GM12878 (cell line): Measurements from ENCODE around the gene TSPAN12. TPM values are rescaled to one million over a fixed set of nuclear protein-coding genes. Genes with fewer than 3 reads are reported as not detected.

Experiments
- ATAC-seq: fragments of 200-7000 bp; cut with Tn5 transposase; 3 replicates; pipeline ENCODE4 v1.9.1; 2020; ENCODE audit warnings: mild to moderate bottlenecking, moderate library complexity
- BruUV-seq: library from RNA; stranded (reverse); fragments of 400-500 nt; replicated peaks from 2 replicates; lab custom pipeline; 2021; lab: Mats Ljungman, UMichigan
- CTCF ChIA-PET: fragments of 300-600 bp; sonication (Branson Sonifier 250); formaldehyde crosslinking; extraction: SDS; loops from one replicate; lab custom pipeline; 2021; ENCODE audit warnings: inconsistent platforms; lab: Yijun Ruan, JAX
- POLR2A ChIA-PET: fragments of 350-600 bp; formaldehyde crosslinking; extraction: SDS; loops from one replicate; lab custom pipeline; 2021; ENCODE audit warnings: inconsistent platforms; lab: Charles Lee
- RAD21 ChIA-PET: fragments of 300-600 bp; sonication (Branson Sonifier 250); formaldehyde crosslinking; loops from one replicate; lab custom pipeline; 2023; ENCODE audit warnings: antibody characterized with exemption; ENCODE audit not compliant: unreplicated experiment; lab: Charles Lee
- SMC1A ChIA-PET: fragments of 300-600 bp; sonication (Branson Sonifier 250); formaldehyde crosslinking; loops from one replicate; lab custom pipeline; 2023; ENCODE audit not compliant: unreplicated experiment, uncharacterized antibody; lab: Charles Lee
- DNase-seq: peaks from one replicate; pipeline ENCODE4 v3.0.0-alpha.2; 2011; ENCODE audit warnings: low read depth, low spot score
- FAIRE-seq: peaks from 3 replicates; lab custom pipeline; 2011; peaks lifted over from hg19 to GRCh38; lab: Jason Lieb, UNC
- H2AFZ ChIP-seq: 2 replicates; pipeline ENCODE4 v1.6.0; 2011; ENCODE audit warnings: low read depth, low read length, control low read depth; ENCODE audit not compliant: control insufficient read depth
- H3K27ac ChIP-seq: 2 replicates; pipeline ENCODE4 v1.5.1; 2011; ENCODE audit warnings: control low read depth; ENCODE audit not compliant: control insufficient read depth, insufficient read depth
- H3K27me3 ChIP-seq, 2 experiments: replicated peaks in 1 of 2; 2 replicates each; pipeline versions ENCODE4 v1.6.0 to v1.6.1; 2011; ENCODE audit warnings: low read length in 1 of 2; ENCODE audit not compliant: control insufficient read depth in 2 of 2, insufficient read depth in 2 of 2
- H3K36me3 ChIP-seq, 2 experiments: 2 replicates each; pipeline ENCODE4 v1.5.1; 2011; ENCODE audit warnings: low read length in 1 of 2; ENCODE audit not compliant: control insufficient read depth in 2 of 2, insufficient read depth in 2 of 2
- H3K4me1 ChIP-seq: 2 replicates; pipeline ENCODE4 v1.6.1; 2011; ENCODE audit warnings: mild to moderate bottlenecking, low read length, moderate library complexity, mixed read lengths; ENCODE audit not compliant: control insufficient read depth, insufficient read depth
- H3K4me2 ChIP-seq: 2 replicates; pipeline ENCODE4 v1.6.0; 2011; ENCODE audit warnings: control low read depth; ENCODE audit not compliant: control insufficient read depth, insufficient read depth
- H3K4me3 ChIP-seq: fragments of 200-600 bp; sonication (generic); 2 replicates; pipeline ENCODE4 v1.5.1; 2016
- H3K79me2 ChIP-seq: 2 replicates; pipeline ENCODE4 v1.6.0; 2011; ENCODE audit warnings: low read length; ENCODE audit not compliant: control insufficient read depth, insufficient read depth
- H3K9ac ChIP-seq: 2 replicates; pipeline ENCODE4 v1.8.0; 2011; ENCODE audit warnings: low read length, control low read depth, mixed read lengths; ENCODE audit not compliant: control insufficient read depth, insufficient read depth
- H3K9me3 ChIP-seq: replicated peaks from 3 replicates; pipeline ENCODE4 v1.5.1; 2011; ENCODE audit warnings: mild to moderate bottlenecking, low read length; ENCODE audit not compliant: control insufficient read depth, insufficient read depth
- H4K20me1 ChIP-seq: 2 replicates; pipeline ENCODE4 v1.6.0; 2011; ENCODE audit not compliant: control insufficient read depth, insufficient read depth
- BACH1 ChIP-seq: fragments of 450-650 bp; IDR thresholded peaks from 2 replicates; pipeline ENCODE4 v1.6.1; 2017; ENCODE audit warnings: mild to moderate bottlenecking, borderline replicate concordance
- CBX3 ChIP-seq: fragments of 200-600 bp; sonication (generic); IDR thresholded peaks from 2 replicates; pipeline ENCODE4 v1.6.1; 2016; ENCODE audit warnings: low read depth, borderline replicate concordance
- CHD1 ChIP-seq: IDR thresholded peaks from 2 replicates; pipeline ENCODE4 v1.6.1; 2012; ENCODE audit warnings: low read depth, low read length, improper control_type of control experiment
- HDAC6 ChIP-seq: fragments of 200-600 bp; sonication (generic); IDR thresholded peaks from one replicate; pipeline ENCODE4 v1.8.0; 2017; ENCODE audit warnings: antibody characterized with exemption; ENCODE audit not compliant: unreplicated experiment
- HDGF ChIP-seq: fragments of 450-650 bp; IDR thresholded peaks from 2 replicates; pipeline ENCODE4 v1.6.1; 2016; ENCODE audit warnings: antibody characterized with exemption
- IRF5 ChIP-seq: fragments of 450-650 bp; IDR thresholded peaks from 2 replicates; pipeline ENCODE4 v1.6.1; 2017; ENCODE audit warnings: borderline replicate concordance
- MAX ChIP-seq: IDR thresholded peaks from 2 replicates; pipeline ENCODE4 v1.6.1; 2012; ENCODE audit warnings: low read depth, low read length, improper control_type of control experiment
- MEF2B ChIP-seq: fragments of 450-650 bp; IDR thresholded peaks from 2 replicates; pipeline ENCODE4 v1.6.1; 2018; ENCODE audit warnings: mild to moderate bottlenecking, moderate library complexity; ENCODE audit not compliant: partially characterized antibody, poor library complexity, severe bottlenecking
- NFYA ChIP-seq: IDR thresholded peaks from 2 replicates; pipeline ENCODE4 v1.6.1; 2011; ENCODE audit warnings: low read depth, mild to moderate bottlenecking, low read length, improper control_type of control experiment, borderline replicate concordance
- NFYB ChIP-seq: IDR thresholded peaks from 2 replicates; pipeline ENCODE4 v1.6.1; 2011; ENCODE audit warnings: low read depth, mild to moderate bottlenecking, low read length, improper control_type of control experiment, moderate library complexity; ENCODE audit not compliant: insufficient read depth
- SIN3A ChIP-seq: IDR thresholded peaks from 2 replicates; pipeline ENCODE4 v1.6.1; 2012; ENCODE audit warnings: low read depth, low read length, improper control_type of control experiment
- SPI1 ChIP-seq: IDR thresholded peaks from 2 replicates; pipeline ENCODE4 v1.6.1; 2011; ENCODE audit warnings: low read depth, mild to moderate bottlenecking, low read length, moderate library complexity, borderline replicate concordance; ENCODE audit not compliant: insufficient read depth
- ZNF274 ChIP-seq: IDR thresholded peaks from one replicate; pipeline ENCODE4 v1.8.0; 2011; ENCODE audit not compliant: insufficient read length, insufficient read depth
- ZSCAN29 ChIP-seq: fragments of 450-650 bp; IDR thresholded peaks from 2 replicates; pipeline ENCODE4 v1.6.1; 2017; ENCODE audit warnings: mild to moderate bottlenecking, moderate library complexity
- WGBS: methylation state at CpG from one replicate; pipeline ENCODE4 v1.1.6; 2016; ENCODE audit warnings: low lambda C conversion rate; ENCODE audit not compliant: insufficient replicate concordance, insufficient coverage; ENCODE audit errors: missing lambda C conversion rate; 5-methylcytosine and 5-hydroxymethylcytosine counted together
- in situ Hi-C: fragments of 300-500 bp; cut with MboI; formaldehyde crosslinking; loops from 9 replicates; pipeline ENCODE4 v1.14.3; 2018; ENCODE audit warnings: mixed read lengths
- intact Hi-C: fragments of 100-400 bp; cut with micrococcal nuclease; formaldehyde crosslinking; loops from one replicate; pipeline ENCODE4 v1.14.2; 2022; ENCODE audit not compliant: unreplicated experiment
- polyA plus RNA-seq, 11 experiments: library from polyadenylated mRNA; depleted of rRNA in 4 of 11; unstranded in 6 of 11; stranded (reverse) in 5 of 11; fragments of >200 nt; fragmentation: Nextera tagmentation in 4 of 11; fragmentation: Illumina TruSeq in 1 of 11; extraction: Ambion mirVana in 4 of 11; extraction: Trizol in 1 of 11; gene quantifications; 1 replicate in 1 of 11; 2 replicates in 10 of 11; pipeline versions ENCODE4 v1.2.1 to v1.2.3, GENCODE V29; 2011 to 2016; ENCODE audit warnings: inconsistent platforms in 2 of 11, missing spikeins in 2 of 11, low read depth in 1 of 11
- total RNA-seq, 4 experiments: library from RNA; depleted of rRNA in 3 of 4; stranded (reverse); fragments of >200 nt in 3 of 4; fragmentation: Illumina TruSeq in 1 of 4; extraction: Trizol in 1 of 4; gene quantifications; 2 replicates each; pipeline versions ENCODE4 v1.2.1 to v1.2.3, GENCODE V29; 2013 to 2021
- TF ChIP-seq, protein P1 (sequence below): IDR thresholded peaks from 2 replicates; pipeline ENCODE4 v1.6.1; 2011; ENCODE audit warnings: low read depth, mild to moderate bottlenecking, low read length, moderate library complexity, borderline replicate concordance; ENCODE audit errors: extremely low read depth
- TF ChIP-seq, protein P2 (sequence below): fragments of 450-650 bp; IDR thresholded peaks from 2 replicates; pipeline ENCODE4 v1.6.1; 2014; ENCODE audit warnings: mild to moderate bottlenecking
- TF ChIP-seq, protein P3 (sequence below): fragments of 450-650 bp; IDR thresholded peaks from 2 replicates; pipeline ENCODE4 v1.6.1; 2018; ENCODE audit warnings: mild to moderate bottlenecking, low read depth, moderate library complexity; ENCODE audit not compliant: partially characterized antibody

Gene TSPAN12
- total and polyA plus RNA-seq, 10 of the 15 experiments (the other 5 are each of a cell fraction or from before 2014, with no cell fraction given) = 0.67 to 110 (median 1.3) TPM

GRCh38 chr7:120898715-120899499, 41.0 kb upstream of the TSPAN12 start:
- BruUV-seq = no TSS peak
- Histone ChIP-seq H3K27ac (no peak overlapping the region), H3K4me3 (no peak overlapping the region), H3K4me2 (no peak overlapping the region), H3K27me3 (no peaks in the 10 kb centered on the region), H2AFZ (no peak overlapping the region), H3K79me2 (no peaks in the 10 kb centered on the region), H3K9me3 (peaks cover 2% of the 10 kb centered on the region; the same call in 2 of the 3 replicates), H3K4me1 (no peaks in the 10 kb centered on the region), H3K9ac (no peak overlapping the region), H4K20me1 (no peaks in the 10 kb centered on the region), H3K36me3 (no peaks in the 10 kb centered on the region)
- DNase-seq (no peak), ATAC-seq (peak; percentile 95), FAIRE-seq (no peak)
- POLR2A ChIA-PET = interaction anchor here (0.8 to 1.5 kb wide), 3 partner anchors 21 to 41 kb away, joined by 3 read pairs; no protein-coding TSS in a partner anchor
- 1% methylated on average over 4 of the region's 4 CpGs for WGBS
- CTCF ChIA-PET = interaction anchor here (0.7 to 3.6 kb wide), 10 partner anchors 10 to 107 kb away, joined by 3 to 13 read pairs (median 4); no protein-coding TSS in a partner anchor
- intact Hi-C loops = no loop called here
- SMC1A ChIA-PET = interaction anchor here (0.7 to 2.3 kb wide), 16 partner anchors 8 to 107 kb away, joined by 3 to 13 read pairs (median 4); partner anchors contain the start of gene TSPAN12
- in situ Hi-C loops = no loop called here
- RAD21 ChIA-PET = interaction anchor here (0.7 to 2.0 kb wide), 8 partner anchors 26 to 93 kb away, joined by 3 to 5 read pairs (median 3); partner anchors contain the start of gene ING3
- TF ChIP-seq, protein P1, sequence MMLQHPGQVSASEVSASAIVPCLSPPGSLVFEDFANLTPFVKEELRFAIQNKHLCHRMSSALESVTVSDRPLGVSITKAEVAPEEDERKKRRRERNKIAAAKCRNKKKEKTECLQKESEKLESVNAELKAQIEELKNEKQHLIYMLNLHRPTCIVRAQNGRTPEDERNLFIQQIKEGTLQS = no peak
- TF ChIP-seq ZNF274 (no peak), SIN3A (no peak), SPI1 (peak; percentile 50; the same call in 1 of the 2 replicates), NFYA (no peak), BACH1 (no peak), MEF2B (peak; percentile 36), HDGF (no peak), ZSCAN29 (no peak), CBX3 (no peak), HDAC6 (no peak), NFYB (no peak), IRF5 (no peak), MAX (no peak), CHD1 (no peak)
- TF ChIP-seq, protein P2, sequence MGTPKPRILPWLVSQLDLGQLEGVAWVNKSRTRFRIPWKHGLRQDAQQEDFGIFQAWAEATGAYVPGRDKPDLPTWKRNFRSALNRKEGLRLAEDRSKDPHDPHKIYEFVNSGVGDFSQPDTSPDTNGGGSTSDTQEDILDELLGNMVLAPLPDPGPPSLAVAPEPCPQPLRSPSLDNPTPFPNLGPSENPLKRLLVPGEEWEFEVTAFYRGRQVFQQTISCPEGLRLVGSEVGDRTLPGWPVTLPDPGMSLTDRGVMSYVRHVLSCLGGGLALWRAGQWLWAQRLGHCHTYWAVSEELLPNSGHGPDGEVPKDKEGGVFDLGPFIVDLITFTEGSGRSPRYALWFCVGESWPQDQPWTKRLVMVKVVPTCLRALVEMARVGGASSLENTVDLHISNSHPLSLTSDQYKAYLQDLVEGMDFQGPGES = no peak
- TF ChIP-seq, protein P3, sequence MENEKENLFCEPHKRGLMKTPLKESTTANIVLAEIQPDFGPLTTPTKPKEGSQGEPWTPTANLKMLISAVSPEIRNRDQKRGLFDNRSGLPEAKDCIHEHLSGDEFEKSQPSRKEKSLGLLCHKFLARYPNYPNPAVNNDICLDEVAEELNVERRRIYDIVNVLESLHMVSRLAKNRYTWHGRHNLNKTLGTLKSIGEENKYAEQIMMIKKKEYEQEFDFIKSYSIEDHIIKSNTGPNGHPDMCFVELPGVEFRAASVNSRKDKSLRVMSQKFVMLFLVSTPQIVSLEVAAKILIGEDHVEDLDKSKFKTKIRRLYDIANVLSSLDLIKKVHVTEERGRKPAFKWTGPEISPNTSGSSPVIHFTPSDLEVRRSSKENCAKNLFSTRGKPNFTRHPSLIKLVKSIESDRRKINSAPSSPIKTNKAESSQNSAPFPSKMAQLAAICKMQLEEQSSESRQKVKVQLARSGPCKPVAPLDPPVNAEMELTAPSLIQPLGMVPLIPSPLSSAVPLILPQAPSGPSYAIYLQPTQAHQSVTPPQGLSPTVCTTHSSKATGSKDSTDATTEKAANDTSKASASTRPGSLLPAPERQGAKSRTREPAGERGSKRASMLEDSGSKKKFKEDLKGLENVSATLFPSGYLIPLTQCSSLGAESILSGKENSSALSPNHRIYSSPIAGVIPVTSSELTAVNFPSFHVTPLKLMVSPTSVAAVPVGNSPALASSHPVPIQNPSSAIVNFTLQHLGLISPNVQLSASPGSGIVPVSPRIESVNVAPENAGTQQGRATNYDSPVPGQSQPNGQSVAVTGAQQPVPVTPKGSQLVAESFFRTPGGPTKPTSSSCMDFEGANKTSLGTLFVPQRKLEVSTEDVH = no peak
